Measurements from ENCODE around the gene NHERF2. TPM values are rescaled to one million over a fixed set of nuclear protein-coding genes. Genes with fewer than 3 reads are reported as not detected.

The NHERF2 gene
- total RNA-seq, 4 donors from 2014 or later: 13.8 to 36.5 (median 21.8) TPM

DNA sequence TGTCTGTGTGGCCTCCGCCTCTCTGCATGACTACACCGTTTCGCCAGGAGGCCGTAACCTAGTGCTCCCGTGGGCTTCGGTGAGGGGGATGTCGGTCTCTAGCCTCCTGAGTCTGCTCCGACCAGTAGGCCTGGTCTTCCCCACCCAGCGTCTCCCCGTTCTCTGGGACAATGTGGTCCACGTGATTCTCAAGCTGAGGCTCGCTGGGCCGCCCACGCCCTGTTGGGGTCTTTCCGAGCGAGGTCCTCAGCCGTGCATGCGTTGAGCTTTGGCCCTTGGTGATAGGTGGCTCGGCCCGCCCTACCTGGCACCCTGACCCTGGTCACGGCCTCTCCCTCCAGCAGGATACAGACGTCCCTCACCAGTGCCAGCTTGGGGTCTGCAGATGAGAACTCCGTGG, 52.0 kb downstream of the NHERF2 start:
- no peak for DNase-seq (ENCODE audit: low spot score in 2 of 2)
- peaks cover 86% of the 10 kb centered on the region for H3K36me3 ChIP-seq
- no peaks in the 10 kb centered on the region for H3K27me3 ChIP-seq
- no peak for TF ChIP-seq POLR2A (IDR thresholded peaks at IDR 0.05)
- no peak for TF ChIP-seq POLR2AphosphoS5 (IDR thresholded peaks at IDR 0.05)
- TF ChIP-seq EP300 (IDR thresholded peaks at IDR 0.05): no peak
- TF ChIP-seq, protein P1, sequence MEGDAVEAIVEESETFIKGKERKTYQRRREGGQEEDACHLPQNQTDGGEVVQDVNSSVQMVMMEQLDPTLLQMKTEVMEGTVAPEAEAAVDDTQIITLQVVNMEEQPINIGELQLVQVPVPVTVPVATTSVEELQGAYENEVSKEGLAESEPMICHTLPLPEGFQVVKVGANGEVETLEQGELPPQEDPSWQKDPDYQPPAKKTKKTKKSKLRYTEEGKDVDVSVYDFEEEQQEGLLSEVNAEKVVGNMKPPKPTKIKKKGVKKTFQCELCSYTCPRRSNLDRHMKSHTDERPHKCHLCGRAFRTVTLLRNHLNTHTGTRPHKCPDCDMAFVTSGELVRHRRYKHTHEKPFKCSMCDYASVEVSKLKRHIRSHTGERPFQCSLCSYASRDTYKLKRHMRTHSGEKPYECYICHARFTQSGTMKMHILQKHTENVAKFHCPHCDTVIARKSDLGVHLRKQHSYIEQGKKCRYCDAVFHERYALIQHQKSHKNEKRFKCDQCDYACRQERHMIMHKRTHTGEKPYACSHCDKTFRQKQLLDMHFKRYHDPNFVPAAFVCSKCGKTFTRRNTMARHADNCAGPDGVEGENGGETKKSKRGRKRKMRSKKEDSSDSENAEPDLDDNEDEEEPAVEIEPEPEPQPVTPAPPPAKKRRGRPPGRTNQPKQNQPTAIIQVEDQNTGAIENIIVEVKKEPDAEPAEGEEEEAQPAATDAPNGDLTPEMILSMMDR (IDR thresholded peaks at IDR 0.05): no peak
- peaks cover 24% of the 10 kb centered on the region for H3K4me1 ChIP-seq
- H3K9me3 ChIP-seq: no peaks in the 10 kb centered on the region
- no peak overlapping the region for H3K4me3 ChIP-seq
- no peak overlapping the region for H3K27ac ChIP-seq
- 71% methylated on average over 17 of the region's 23 CpGs for WGBS

DNA sequence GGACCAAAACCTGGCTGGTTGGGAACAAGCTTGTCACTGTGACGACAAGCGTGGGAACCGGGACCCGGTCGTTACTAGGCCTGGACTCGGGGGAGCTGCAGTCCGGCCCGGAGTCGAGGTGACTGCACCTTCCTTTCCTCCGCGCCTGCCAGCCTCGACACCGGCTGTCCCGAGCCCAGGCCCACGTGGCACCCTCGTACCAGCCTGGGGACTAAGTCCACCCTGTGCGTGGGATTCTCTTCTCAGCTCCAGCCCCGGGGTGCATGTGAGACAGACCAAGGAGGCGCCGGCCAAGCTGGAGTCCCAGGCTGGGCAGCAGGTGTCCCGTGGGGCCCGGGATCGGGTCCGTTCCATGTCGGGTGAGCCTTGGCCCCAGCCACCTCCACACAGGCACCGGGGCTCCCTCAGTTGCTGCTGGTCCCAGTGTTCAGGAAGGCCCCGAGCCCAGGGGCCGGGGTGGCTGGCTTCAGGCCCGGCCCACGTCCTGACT, 52.7 kb downstream of the NHERF2 start:
- H3K27me3 ChIP-seq: no peaks in the 10 kb centered on the region
- no peak overlapping the region for H3K4me3 ChIP-seq
- 89% methylated on average over 16 of the region's 30 CpGs for WGBS
- H3K36me3 ChIP-seq: peaks cover 86% of the 10 kb centered on the region
- no peak overlapping the region for H3K27ac ChIP-seq
- no peaks in the 10 kb centered on the region for H3K9me3 ChIP-seq
- DNase-seq (ENCODE audit: low spot score in 2 of 2): no peak
- TF ChIP-seq POLR2A (IDR thresholded peaks at IDR 0.05): no peak
- no peak for TF ChIP-seq EP300 (IDR thresholded peaks at IDR 0.05)
- TF ChIP-seq, protein P1 (IDR thresholded peaks at IDR 0.05): no peak
- TF ChIP-seq POLR2AphosphoS5 (IDR thresholded peaks at IDR 0.05): no peak
- H3K4me1 ChIP-seq: peaks cover 24% of the 10 kb centered on the region

DNA sequence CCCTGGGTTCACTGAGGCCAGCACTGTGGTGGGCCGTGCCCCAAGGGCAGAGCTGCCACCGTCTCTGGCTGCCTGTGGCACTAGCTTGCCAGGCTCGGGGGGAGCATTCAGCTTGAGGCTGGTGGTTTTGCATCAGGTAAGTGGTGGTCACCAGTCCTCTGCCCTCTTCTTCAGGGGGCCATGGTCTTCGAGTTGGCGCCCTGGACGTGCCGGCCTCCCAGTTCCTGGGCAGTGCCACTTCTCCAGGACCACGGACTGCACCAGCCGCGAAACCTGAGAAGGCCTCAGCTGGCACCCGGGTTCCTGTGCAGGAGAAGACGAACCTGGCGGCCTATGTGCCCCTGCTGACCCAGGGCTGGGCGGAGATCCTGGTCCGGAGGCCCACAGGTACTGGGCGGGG, 53.3 kb downstream of the NHERF2 start:
- no peaks in the 10 kb centered on the region for H3K27me3 ChIP-seq
- TF ChIP-seq, protein P1 (IDR thresholded peaks at IDR 0.05): no peak
- TF ChIP-seq EP300 (IDR thresholded peaks at IDR 0.05) (no peak), POLR2AphosphoS5 (IDR thresholded peaks at IDR 0.05) (no peak), POLR2A (IDR thresholded peaks at IDR 0.05) (no peak)
- no peak overlapping the region for H3K27ac ChIP-seq
- no peaks in the 10 kb centered on the region for H3K9me3 ChIP-seq
- no CpG with 5 or more reads among the region's 16 CpGs for WGBS
- H3K4me3 ChIP-seq: no peak overlapping the region
- no peak for DNase-seq (ENCODE audit: low spot score in 2 of 2)
- H3K4me1 ChIP-seq: peaks cover 24% of the 10 kb centered on the region
- H3K36me3 ChIP-seq: peaks cover 86% of the 10 kb centered on the region

DNA sequence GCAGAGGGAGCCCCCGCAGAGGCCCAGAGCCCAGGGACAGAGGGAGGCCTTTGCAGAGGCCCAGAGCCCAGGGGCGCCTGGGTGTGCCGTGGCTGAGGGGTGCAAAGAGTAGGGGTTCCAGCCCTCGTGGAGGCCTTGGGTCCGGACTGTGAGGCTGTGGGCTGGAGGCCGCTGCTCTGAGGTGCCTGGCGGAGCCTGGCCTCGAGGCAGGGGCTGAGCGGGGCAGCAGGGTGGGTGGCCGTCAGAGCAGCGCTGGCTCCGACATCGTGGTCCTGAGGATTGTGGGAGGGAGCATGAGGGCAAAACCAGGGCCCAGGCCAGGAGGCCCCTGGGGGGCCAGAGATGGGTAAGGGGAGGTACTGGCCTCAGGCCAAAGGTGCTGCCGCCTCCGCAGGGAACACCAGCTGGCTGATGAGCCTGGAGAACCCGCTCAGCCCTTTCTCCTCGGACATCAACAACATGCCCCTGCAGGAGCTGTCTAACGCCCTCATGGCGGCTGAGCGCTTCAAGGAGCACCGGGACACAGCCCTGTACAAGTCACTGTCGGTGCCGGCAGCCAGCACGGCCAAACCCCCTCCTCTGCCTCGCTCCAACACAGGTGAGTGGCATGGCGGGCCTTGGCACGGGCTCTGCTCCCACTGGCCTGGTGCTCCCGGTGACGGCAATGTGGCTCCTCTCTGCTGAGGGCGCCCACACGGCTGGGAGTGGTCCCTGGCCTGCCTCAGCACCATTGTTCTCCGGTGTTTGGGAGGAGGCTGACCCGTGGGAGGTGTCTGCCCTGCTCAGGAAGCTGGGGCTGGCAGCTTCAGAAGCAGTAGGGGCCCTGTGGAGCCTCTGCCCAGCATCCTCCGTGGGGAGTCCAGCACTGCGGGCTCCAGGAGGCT, 54.7 kb downstream of the NHERF2 start:
- peaks cover 37% of the 10 kb centered on the region for H3K4me1 ChIP-seq
- 92% methylated on average over 13 of the region's 35 CpGs for WGBS
- peaks cover 88% of the 10 kb centered on the region for H3K36me3 ChIP-seq
- peak overlapping the region; percentile 30 for H3K27ac ChIP-seq
- DNase-seq (ENCODE audit: low spot score in 2 of 2): no peak
- no peaks in the 10 kb centered on the region for H3K9me3 ChIP-seq
- H3K4me3 ChIP-seq: no peak overlapping the region
- TF ChIP-seq POLR2A (IDR thresholded peaks at IDR 0.05) (no peak), EP300 (IDR thresholded peaks at IDR 0.05) (no peak), POLR2AphosphoS5 (IDR thresholded peaks at IDR 0.05) (no peak)
- TF ChIP-seq, protein P1 (IDR thresholded peaks at IDR 0.05): no peak
- no peaks in the 10 kb centered on the region for H3K27me3 ChIP-seq
